ENCODE results near the gene AFTPH.

The AFTPH gene

DNA sequence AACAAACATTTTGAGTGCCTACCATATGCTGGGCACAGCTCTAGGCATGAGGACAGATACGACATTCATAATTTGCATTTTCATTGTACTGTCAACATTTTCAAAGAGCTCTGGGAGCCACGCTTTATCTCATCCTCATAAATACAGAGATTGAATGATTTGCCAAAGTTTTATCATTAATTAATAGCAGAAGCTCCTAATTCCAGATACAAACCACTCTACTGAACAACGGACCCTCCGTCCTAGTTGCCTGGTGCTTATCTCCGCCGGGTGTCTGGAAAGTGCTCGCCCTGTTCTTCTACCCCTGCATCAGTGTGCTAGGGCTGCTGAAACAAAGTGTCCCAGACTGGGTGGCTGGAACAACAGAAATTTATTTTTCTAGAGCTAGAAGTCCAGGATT is 105.7 kb downstream of the AFTPH start:
- TF ChIP-seq, protein P1, sequence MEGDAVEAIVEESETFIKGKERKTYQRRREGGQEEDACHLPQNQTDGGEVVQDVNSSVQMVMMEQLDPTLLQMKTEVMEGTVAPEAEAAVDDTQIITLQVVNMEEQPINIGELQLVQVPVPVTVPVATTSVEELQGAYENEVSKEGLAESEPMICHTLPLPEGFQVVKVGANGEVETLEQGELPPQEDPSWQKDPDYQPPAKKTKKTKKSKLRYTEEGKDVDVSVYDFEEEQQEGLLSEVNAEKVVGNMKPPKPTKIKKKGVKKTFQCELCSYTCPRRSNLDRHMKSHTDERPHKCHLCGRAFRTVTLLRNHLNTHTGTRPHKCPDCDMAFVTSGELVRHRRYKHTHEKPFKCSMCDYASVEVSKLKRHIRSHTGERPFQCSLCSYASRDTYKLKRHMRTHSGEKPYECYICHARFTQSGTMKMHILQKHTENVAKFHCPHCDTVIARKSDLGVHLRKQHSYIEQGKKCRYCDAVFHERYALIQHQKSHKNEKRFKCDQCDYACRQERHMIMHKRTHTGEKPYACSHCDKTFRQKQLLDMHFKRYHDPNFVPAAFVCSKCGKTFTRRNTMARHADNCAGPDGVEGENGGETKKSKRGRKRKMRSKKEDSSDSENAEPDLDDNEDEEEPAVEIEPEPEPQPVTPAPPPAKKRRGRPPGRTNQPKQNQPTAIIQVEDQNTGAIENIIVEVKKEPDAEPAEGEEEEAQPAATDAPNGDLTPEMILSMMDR (IDR thresholded peaks at IDR 0.05), result no peak

DNA sequence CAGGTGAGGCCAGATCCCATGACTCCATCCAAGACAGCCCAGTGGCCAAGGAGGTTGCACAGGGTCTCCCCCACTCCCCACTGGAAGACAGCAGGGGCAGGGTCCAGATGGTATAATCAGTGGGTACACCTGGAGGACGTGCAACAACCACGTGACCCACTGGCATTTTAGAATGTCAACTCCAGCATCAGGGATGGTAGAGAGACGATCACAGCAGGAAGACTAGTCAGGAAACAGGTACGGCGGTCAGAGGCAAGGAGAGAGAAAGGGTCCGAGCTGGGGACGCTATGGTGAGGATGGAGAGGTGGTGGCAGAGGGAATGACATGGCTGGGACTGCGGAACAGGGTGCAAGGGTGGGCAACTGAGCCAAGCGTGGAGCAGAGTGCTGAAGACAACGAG is 106.6 kb downstream of the AFTPH start:
- TF ChIP-seq, protein P1 (IDR thresholded peaks at IDR 0.05), result no peak

DNA sequence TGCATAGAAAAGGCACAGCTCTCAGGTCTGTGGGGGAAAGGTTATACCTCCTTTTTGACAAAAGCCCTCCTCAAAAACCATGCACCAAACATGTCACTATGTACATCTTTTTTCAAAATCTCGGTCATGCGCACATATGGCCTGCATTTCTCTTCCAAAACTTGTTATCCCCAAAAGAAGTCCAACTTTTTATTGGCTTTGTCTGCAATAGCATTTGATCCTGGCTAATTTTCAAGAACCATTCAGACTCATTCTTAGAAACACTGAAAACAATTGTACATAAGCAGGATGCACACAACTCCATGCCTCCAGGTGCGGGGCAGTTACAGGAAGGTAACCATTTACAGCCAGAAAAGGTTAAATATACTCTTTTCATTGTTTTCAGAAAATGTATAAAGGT is 107.6 kb downstream of the AFTPH start:
- TF ChIP-seq, protein P1 (IDR thresholded peaks at IDR 0.05), result no peak

DNA sequence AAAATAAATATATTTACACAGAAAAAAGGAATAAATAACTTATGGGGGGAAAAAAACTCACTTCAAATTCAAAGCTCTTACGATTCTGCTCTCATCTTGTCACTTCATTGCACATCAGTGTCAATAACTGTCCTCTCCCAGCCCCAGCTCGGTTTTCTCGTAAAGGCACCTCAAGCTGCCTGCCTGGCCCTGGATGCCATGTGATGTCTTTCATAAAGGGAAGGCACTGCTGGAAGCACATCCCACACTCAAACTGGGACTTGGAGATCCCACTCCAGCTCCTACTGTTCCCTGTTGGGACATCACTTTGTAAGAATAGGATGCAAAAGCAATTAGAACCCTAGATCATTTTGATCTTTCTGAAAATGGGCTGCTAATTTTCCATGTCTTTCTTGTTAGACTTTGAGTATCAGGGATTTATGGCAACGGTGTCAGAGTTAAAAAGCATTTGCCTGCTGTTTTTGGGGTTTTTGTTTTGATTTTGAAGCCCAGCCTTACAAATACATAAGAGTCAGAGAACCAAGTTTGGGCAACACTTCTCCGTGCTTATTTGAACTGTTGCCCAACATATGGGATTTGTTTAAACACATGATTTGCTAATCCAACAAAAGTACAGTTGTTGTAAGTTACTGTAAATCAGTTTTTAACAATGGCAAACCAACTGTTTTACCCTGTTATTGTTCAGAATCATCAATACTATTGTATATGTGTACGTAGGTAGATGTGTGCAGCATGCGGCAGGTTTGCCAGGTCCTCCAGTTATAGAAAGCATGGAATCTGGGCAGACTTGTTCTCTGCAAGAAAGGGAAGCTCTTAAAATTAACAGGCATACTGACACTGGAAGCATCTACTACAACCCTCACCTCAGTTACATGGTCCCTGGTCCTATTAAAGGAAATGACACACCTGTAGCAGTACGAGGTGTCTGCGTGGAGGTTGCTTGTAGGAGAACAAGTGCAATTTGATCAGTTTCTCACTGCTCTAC is 109.0 kb downstream of the AFTPH start:
- TF ChIP-seq, protein P1 (IDR thresholded peaks at IDR 0.05), result no peak

DNA sequence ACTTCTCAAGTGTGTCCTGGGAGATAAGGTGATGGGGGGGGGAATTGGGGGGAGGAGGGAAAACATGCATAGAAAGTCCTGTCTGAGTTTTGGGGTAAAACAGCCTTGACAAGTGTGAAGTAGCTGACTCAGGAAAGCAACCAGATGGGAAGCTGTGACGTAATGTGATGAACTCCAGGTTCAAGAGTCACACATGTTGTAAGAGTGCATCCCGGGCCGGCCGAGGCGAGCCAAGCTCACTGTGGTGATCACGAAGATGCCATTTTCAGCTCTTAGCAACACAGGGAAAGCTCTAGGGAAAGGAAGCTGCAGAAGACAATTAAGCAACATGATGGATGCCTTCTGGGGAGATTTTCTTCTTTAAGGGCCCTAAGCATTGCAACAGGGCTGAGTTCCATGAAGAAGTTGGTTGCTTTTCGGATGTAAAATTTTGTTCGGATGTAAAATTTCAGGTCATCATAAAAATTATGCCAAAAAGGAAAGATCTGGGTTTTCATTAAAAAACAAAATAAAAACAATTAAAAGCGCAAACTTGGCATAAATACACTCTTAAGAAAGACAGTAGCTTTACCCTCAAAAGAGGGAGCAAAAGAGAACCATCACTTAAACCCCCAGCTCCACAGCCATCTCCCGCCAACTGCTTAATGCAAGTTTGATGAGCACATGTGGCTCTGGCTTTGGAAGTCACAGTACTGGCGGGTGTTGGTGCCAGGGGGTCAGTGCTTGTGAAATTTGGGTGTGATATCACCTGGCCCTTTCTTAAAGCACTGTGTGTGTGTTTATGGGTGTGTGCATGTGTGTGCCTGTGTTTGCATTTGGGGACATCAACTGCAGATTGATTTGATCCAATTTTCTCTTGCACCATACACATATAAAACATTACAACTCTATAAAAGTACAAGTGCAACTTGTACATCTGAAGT is 110.5 kb downstream of the AFTPH start:
- TF ChIP-seq, protein P1 (IDR thresholded peaks at IDR 0.05), result no peak

DNA sequence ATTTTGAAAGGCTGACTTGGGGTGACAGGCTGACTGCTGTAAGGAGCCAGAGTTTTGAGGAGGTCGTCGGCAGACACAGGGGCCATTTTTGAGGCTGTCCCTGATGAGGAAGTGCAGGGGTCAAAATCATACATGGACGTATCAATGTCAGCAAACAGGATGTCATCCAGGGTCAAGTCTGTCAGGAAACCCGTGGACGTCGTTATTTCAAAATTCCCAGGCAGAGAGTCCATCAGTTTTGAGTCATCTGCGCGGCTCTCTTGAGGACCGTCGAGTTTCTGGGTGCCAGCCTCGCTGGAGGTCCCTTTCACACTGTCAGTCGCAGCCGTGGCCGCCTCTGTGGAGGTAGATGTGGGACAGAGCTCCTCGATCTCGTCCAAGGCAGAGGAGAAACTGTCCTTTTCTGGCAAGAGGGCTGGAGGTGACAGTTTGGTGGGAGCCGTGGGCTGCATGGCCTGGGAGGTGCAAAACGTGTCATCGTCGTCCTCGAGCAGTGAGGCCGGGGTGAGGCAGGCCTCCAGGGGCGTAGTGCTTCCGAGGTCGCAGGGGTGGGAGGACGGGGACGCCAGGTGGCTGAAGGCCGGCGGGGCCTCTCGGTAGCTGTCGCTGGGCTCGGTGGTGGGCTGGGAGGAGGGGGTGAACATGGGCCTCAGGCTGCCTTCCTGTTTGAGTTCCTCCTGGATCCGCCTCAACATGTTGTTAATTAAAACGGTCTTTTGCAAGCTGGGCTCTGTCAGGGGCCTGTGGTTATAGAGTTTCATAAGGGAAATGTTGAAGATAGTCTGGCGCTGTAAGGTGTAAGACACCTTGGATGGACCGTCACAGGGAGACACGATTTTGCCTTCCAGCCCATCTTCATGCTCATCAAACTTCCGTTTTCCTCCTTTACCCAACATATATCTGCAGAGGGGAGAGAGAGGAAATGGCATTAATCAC is 112.1 kb downstream of the AFTPH start:
- TF ChIP-seq, protein P1 (IDR thresholded peaks at IDR 0.05), result no peak

Measured in LNCAP (cell line).